Measurements from ENCODE around the gene GPR180.

DNA sequence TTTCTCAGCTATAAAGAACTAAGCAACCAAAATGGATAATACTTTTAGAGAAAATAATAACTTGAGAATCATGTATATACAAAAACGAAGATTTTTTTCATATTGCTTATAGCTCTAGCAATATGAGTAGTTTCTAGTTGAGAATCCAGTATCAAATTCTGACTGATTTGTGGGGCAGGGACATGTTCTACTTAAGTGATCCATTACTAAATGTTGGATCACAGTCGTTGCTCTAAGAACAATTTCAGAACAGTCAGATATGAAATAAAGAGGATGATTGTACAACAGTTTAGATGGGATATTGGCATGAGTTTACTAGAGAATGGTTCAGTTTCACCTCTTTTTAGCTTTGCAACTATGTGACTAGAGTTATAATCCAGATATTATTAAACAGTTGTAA, 70.7 kb downstream of the GPR180 start:
- TF ChIP-seq POLR2AphosphoS5 (IDR thresholded peaks at IDR 0.05; ENCODE audit: borderline replicate concordance, low read depth, low read length) (no peak), EZH2 (IDR thresholded peaks at IDR 0.05) (no peak)
